ENCODE data around the gene FBN1.
A peak's percentile ranks its signal among the peaks of the same experiment; 100 is the strongest.

Gene FBN1

DNA sequence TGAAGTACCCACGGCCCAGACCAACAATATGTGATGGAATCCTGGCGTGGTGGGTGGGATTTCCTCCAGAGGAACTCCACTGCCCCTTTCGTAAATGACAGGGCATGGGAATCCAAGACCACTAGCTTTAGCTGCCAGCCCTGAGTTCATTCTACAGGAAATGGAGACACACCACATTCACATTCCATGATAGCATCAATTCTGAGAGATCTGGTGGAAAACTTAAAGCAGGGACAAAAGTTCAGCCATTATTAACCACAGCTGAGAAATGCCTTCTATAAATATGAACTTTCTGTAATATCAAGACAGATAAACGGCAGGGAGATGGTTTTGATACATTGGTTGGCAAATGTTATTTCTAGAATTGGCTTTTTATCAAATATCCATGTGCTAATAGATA, 98.2 kb downstream of the FBN1 start:
- DNase-seq = no peak

DNA sequence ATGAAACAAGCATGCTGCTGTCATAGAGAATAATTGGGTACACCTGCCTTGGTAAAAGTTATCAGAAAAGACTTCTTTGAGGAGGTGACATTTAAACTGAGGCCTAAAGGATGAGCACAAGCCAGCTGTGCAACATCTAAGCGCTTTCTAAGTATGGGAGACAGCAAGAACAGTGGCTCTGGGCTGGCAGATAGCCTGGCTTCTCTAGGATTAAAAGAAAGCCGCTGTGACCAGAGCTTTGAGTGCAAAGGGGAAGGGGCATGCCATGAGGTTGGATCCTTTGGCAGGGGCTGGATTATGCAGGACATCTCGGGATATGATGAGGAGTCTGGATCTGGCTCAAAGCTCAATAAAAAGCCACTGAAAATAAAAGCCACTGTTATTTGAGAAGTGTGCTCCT, 99.2 kb downstream of the FBN1 start:
- DNase-seq = no peak

DNA sequence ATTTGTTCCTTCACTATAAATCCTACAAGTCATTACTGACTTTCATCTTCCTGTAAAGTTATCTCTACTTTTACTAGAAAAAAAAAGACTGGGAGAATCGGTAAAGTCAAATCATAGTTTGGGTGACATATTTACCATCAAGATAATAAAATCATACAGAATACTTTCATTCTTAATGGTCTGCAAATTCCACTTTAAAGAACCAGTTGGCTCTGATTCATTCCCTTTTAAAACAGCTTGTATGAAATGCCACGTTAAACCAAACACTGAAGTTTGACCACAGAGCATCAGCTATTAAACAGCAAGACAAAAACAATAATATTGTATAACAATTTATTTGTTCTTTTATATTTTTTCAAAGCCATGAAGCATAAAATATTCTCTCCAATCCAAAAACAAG, 100.7 kb downstream of the FBN1 start:
- no peak for DNase-seq

DNA sequence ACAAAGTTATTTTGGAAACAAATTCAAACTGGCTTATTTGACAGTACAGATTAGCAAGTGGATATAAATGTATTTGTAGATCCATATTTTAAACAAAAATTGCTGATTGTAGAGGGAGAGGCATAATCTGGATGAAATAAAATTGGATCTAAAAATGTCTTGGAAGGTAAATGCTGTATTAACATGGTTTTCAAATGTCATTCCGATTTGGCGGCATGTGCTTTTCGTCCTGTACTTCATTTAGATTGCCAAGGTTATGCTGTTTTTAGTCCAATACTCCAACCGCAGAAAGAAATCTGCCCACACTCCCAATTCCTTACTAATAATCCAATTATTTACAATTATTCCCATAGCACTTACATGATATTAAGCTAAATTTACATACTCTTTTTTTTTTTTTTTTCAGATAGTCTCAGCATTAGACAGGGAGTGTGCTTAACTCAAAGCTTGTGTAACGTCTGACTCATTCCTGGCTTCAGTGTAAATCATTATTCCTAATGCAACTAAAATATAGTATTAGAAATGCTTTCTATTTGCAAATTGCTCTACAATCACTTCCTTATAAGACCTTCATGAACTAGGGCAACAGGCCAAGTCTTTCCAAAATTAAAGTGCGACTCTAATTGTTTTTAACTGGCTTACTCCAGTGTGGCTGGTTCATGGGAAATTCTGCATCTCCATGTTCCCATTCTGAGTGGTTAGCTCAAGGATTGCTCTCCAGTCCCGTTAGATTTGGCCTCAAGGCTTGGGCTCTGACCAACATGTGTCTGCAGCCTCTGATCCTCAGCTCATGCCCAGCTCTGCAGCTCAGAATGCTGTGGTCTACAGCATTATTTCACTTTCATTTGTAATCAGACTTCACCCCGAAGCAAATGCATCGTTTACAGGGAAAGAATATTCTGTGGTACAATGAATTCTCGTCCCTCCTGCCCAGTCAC, 103.9 kb downstream of the FBN1 start:
- DNase-seq = no peak

DNA sequence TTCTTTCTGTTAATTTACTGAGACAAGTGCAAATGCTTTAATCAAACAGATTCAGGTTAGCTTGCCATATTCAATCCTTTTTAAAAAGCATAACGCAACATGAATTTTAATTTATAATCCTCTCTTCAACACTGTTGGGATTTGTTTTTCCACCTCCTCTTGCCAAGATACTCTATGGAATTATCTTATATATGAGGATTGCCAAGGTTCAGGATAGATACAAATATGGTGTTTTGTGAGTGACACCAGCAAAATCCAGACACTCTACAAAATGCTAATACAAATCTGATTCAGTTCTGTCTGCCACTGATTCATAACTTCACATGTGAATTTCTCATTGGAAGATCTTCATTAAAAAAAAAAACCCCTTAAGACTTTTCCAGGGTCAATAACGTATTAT, 104.8 kb downstream of the FBN1 start:
- DNase-seq = no peak

DNA sequence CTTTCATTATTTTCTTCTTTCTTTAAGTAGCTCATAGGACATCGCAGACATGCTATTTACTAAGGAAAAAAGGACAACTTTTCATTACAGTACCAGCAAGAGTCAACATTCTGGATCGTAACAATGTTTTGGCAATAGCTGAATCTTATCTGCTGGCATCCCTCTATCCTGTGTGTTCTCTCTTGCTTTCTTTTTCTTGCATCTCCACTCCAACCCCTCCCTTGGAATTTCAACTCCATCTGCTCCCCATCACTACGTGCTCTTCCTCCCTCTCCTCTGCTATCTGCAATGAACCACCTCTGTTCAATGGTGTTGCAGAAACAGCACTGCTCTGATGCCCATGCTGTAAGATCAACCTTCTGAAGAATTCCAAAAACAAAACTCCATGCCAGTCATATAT, 106.6 kb downstream of the FBN1 start:
- no peak for DNase-seq

DNA sequence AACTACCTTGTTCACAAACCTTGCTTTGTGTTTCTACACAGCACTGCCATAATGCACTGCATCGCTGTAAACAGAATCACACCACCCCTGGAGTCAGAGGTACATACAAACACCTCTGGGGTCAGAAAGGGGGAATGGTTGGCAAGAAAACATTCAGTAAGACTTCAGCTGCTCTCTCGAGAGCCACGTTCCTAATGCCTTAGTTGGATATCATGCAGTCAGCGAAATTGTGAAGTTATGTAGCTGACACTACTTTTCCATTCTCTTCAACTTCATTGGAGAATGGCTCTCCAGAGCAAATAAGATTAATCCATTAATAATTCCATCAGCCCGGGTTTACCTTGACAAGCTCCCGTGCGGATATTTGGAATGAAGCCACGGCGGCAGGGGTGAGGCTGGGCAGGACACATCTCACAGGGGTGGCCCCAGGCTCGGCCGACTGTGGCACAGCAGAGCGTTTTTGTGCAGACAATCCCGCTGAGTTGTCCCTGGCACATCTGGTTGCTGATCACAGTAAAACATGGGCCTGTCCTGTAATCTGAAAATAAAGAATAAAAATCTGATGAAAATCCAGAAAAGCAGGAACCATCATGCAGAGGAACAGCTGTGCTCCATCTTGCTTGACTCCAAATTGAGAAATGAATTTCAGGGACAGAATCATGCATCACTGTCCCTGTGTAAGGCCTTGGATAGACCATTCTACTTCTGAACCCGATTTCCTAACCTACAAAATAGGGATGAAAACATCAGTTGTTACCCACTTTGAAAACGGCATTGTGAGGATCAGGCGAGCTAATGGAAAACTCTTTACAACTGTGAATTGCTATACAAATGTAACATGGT, 108.0 kb downstream of the FBN1 start:
- no peak for DNase-seq

DNA sequence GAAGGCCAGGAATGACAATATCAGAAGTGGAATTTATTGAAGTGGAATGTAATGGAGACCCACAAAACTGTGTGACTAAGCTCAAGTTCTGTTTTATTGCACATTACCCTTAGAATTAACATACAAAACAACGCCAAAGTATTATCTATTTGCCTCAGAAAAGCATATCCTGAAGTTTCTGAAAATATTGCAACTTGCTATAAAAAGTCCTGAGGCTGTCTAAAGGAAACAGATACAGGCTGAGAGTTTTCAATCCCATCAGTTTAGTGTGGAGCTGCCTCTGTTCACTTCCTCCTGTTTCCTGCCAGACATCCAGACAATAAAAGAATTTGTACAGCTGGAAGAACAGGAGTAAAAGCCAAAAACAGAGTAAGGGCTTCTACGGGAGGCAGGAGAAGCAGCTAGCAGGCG, 108.8 kb downstream of the FBN1 start:
- no peak for DNase-seq

DNA sequence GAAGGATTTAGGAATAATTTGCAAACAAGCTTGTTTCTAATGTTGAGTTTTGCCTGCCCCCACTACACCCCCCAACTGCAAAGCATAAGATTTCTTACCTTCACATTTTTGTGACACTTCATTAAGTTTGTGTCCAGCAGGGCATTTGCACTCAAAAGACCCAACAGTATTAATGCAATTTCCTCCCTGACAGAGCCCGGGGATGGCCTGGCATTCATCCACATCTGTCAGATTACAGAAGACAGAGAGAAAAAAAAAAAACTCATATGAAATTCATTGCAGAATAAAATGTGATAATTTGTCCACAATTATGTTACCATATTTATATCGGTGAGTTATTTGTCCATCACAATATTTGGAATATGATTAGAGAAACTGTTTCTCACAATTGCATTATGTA, 111.5 kb downstream of the FBN1 start:
- DNase-seq = no peak

DNA sequence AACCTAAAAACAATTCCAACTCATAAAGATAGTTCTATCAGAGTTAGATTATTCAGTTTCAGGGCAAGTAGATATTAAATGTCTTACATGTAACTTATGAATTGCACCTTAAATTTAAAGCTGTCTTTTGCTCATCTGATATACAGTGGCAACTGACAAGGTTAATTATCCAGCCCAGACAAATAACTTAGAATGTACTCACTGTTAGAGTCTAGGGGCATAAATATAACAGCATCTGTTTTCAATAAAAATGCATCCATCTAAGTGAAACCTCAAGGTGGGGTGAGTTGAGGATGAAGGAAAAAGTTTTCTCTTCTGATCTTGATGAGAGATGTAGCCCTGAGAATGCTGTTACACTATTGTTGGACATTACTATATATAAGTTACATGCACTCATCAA, 112.6 kb downstream of the FBN1 start:
- DNase-seq = no peak

DNA sequence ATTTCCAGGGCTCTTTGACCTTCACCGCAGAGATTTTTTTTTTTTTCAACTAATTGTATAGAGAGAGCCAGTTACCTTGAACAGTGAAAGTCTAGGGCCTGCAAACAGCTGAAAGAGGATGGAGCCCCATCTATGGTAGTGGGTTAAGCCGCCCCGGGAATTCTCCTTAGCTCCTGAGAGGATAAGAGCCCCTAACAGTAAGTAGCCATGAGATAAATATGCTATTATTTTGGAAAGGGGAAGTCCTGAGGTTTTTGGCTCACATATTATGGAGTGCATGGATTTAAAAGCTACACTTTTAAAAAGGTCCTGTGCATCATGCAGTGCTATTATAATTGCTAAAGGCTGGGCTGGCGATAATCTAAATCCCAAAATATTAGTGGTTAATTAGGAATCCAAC, 115.0 kb downstream of the FBN1 start:
- DNase-seq = no peak

DNA sequence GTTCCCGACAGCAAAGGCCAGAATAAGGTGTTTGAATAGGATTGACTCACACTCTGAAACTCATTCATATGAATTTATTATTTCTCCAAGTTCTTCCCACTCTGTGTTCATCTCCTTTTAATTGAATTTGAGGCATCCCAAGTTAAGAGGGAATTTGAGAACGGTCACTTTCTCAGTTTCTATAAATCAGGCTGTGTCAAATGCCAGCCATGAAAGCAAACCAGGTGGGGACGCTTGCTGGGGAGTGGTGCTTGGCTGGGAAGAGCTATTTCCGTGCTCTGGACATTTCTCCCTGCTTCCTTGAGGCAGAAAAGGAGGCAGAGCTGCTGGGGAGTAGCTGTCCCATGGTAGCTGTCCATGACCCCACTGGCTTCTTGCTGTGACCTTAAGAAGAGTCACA, 116.6 kb downstream of the FBN1 start:
- DNase-seq = no peak

DNA sequence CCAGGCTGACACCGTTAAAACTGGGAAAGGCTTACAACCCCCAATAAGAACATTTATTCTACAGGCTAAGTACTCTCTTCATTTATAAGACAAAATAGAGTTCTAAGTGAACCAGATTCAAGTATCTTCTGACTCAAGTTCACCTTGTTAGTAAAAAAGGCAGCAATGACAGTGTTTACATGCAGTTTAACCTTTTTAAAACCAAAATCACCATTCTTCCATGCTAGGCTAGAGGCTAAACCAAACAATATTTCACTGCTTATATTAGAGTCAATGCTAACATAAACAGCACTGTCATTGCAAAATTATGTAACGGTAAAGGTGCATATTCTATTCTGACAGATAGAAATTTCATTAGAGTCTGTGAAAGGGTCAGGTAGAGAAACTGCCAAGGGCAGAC, 118.0 kb downstream of the FBN1 start:
- no peak for DNase-seq

DNA sequence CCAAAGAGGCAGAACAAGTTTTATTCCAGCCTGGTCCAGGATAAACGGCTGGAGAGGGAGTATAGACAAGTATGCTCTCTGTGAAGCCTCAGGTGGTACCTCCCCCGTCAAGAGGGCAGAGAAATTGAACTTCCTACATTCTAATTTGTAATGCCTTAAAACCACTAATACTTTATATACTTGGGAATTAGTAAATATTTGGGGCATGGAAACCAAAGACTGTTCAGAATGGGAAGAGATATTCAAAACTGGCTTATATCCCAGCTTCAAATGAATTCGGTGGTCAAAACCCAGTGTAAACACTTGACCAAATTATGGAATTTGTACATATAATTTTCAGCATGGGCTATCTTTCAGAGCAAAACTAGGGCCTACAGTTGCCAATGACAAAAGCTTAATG, 122.6 kb downstream of the FBN1 start:
- DNase-seq = no peak

DNA sequence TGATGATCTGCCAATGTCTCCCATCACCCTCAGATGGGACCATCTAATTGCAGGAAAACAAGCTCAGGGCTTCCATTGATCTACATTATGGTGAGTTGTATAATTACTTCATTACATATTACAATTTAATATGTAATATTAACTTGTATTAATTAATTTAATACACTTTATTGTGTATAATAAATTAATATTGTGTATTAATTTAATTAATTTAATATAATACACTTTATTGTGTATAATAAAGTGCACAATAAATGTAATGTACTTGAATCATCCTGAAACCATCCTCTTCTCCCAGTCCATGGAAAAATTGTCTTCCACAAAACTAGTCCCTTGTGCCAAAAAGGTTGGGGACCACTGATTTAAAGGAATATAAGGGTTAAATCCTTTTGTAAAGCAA, 123.4 kb downstream of the FBN1 start:
- DNase-seq = no peak

DNA sequence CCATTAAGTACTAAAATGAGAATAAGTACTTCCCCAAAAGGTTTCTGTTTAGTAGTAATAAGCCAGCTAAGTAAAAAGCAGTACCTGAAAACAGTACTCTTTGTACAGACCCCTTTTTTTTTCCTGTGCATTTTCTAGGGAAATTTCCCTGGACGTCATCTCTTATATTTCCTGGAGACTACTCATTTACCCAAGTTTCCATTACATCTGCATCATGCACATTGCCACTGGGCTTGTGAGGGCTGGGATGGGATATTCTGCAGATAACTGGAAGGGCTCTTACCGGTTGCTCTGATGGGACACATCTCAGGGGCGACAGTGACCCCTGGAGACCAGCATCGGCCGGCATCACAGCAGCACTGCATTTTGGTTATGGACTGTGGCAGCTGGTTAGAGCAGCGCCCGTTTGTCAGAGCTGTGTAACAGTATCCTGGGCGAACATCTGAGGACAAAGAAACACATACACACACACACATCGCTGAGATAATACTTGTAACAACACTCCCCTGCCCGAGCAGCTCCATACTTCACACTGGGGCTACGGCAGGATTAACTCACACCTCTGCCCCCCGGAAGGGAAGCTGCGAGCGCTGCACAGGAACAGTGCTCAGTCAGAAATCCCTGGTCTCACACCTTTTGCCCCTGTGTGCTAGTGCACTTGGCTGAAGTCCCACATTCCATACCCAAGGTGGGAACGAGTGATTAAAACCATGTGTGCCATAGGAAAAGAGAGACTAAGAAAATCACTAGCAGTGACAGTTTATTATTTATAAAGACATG, 124.9 kb downstream of the FBN1 start:
- DNase-seq = no peak

DNA sequence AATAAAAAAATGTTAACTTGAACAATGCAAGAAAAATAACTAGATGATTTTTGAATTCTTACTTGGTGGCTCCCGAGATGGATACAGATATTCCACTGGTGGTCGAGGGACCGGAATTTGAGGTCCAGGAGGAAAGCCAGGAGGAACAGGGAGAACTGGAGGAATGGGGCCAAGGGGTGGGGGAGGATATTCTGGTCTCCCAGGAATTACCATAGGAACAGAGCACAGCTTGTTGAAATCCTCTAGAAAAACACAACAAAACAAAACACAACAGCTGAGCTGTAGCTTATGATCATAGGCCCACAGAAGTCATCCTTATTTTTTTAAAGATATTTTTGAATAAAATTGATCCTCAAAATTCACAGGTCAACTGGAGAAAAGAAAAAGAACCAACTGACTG, 129.4 kb downstream of the FBN1 start:
- no peak for DNase-seq

DNA sequence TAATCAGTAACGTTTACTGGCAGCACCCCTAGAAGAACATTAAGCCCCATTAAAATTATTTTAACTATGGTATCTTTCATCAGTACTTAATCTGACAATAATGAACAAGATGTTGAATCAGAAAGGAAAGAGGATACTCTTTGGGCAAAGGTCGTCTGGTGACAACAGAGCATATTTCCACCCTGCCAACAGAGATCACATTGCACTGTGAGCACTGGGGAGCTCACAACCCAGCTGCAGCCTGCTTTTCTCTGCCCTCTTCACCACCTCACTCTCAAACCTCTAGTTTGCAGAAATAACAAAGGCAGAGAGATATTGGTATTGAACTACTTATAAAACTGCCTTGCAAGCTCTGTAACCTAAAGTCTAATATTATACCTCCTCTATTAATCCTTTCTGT, 130.0 kb downstream of the FBN1 start:
- no peak for DNase-seq

DNA sequence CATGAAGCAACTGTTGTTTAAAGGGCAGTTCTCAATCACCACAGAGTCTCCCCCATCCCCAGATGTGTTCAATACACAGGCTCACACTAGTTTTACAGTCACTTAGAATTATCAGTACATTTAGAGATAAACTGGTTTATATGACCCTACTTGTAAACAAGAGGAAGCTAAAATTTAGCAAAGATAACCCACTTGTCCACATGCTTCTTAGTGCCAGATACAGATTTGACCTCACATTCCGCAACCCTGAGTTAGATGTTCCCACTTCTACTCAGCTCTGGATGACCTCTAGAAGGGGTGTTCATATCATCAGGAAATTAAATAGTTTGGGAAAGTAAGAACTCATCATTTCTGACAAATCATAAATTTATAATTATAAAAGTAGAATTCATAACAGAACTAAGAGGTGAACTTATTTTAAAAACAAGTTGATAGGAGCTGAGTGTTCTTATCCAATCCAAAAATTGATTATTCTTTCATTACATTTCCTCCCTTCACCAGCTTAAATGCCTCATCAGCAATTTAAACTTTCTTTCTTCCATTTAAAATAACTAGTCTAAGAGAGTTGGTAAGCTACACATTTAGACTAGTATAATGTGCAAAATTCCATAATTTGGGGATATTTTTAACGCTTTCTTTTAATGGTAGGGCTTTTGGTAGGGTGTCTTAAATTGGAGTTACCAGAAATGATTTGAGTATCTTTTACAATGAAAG, 131.2 kb downstream of the FBN1 start:
- DNase-seq = no peak

DNA sequence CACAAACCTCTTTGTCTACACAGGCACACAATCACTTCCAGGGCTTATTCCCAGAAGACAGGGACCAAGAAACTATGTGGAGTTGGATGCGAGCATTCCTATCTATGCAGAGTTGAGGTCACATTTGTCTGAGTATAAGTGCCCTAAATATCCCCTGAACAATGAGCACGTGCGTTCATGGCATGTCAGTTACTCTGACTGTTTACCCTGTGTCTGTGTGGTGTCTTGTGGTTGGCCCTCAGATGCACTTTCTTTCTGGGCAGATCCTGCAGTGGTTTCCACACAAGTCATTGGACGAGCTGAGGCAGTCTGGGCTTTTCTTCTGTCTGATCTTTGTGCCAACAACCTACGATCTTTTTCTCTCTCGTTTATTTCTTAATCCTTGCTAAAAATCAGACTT, 134.5 kb downstream of the FBN1 start:
- DNase-seq = no peak

DNA sequence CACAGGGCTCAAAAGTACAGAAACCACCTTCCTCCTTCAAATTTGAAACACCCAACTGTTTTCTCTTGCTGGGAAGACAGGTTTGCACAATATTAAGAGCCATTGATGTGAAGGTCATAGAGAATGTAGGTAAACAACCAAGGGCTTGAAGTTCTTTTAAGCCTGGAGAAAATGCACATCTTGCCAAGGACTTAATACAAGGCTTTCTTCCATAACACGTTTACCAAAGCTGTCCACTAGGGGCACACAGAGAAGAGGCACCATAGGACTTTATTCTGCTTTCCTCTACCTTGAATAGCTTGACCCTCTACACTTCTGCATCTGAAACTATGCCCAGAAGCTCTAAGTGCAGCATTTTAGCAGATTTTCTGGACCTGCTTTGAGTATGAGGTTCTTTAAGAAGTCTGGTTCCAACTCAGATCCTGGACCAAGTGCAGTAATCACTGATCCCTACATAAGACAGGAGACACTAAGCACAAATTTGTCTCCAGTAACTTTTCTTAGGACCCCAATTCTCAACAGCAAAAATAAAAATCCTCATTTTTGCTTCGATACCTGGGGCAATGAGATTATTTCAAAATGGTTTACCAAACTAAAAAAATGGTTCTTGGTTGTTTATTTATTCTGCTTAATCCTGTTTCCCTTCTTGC, 138.0 kb downstream of the FBN1 start:
- peak; percentile 7 for DNase-seq

DNA sequence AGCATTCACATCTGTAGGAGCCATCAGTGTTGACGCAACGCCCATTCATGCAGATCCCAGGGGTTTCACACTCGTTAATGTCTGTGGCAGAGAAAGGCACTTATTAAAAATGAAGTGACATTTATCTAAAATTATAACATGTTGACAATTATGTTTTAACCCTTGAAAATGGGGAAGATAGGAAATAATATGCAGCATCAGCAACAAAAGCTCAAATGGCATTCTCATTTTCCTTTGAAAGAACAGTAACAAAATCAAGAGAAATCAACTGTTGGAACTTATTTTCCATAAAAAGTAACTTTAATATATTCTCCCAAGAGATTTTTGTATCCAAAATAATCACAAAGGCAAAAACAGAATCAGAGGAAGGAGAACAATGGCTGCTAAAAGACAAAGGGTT, 140.4 kb downstream of the FBN1 start:
- DNase-seq = no peak
